ENCODE data around the gene OR4D10.
"Not testable (repeated sequence)": the region's sequence is repeated elsewhere in the genome, so short reads cannot be mapped to it uniquely, and the experiment has no call there.

The OR4D10 gene

GRCh38 chr11:59475176-59475575 lies 2.1 kb downstream of the OR4D10 start:
- H3K4me3 ChIP-seq (ENCODE audit: low read depth, low read length), result no peak overlapping the region
- no peak for TF ChIP-seq CTCF (IDR thresholded peaks at IDR 0.05; ENCODE audit: control insufficient read depth, extremely low read depth, insufficient read depth)
- no peak for DNase-seq (ENCODE audit: low read depth)

- DNase-seq (ENCODE audit: low read depth), result no peak
- no peak for TF ChIP-seq CTCF (IDR thresholded peaks at IDR 0.05; ENCODE audit: control insufficient read depth, extremely low read depth, insufficient read depth)
- no peak overlapping the region for H3K4me3 ChIP-seq (ENCODE audit: low read depth, low read length)
Observed at GRCh38 chr11:59479906-59480305, 6.8 kb downstream of the OR4D10 start.

- no peak overlapping the region for H3K4me3 ChIP-seq (ENCODE audit: low read depth, low read length)
- DNase-seq (ENCODE audit: low read depth), result no peak
- no peak for TF ChIP-seq CTCF (IDR thresholded peaks at IDR 0.05; ENCODE audit: control insufficient read depth, extremely low read depth, insufficient read depth)
Observed at GRCh38 chr11:59480359-59480758, 7.2 kb downstream of the OR4D10 start.

- no peak for TF ChIP-seq CTCF (IDR thresholded peaks at IDR 0.05; ENCODE audit: control insufficient read depth, extremely low read depth, insufficient read depth)
- no peak for DNase-seq (ENCODE audit: low read depth)
- no peak overlapping the region for H3K4me3 ChIP-seq (ENCODE audit: low read depth, low read length)
Observed at GRCh38 chr11:59501931-59502330, 28.8 kb downstream of the OR4D10 start.

GRCh38 chr11:59503276-59503675 lies 30.2 kb downstream of the OR4D10 start, which contains the start of gene OR4D11:
TSS of gene OR4D11 (plus strand) at chr11:59503576. CDS start at chr11:59503576, 0 bp downstream.
- no peak for DNase-seq (ENCODE audit: low read depth)
- no peak within 1 kb of the TSS for H3K4me3 ChIP-seq (ENCODE audit: low read depth, low read length)
- no peak for TF ChIP-seq CTCF (IDR thresholded peaks at IDR 0.05; ENCODE audit: control insufficient read depth, extremely low read depth, insufficient read depth)

GRCh38 chr11:59510941-59511589 lies 38.0 kb downstream of the OR4D10 start, which contains the start of gene OR4D9:
TSS of gene OR4D9 (plus strand) at chr11:59511539. CDS start at chr11:59514913, 3,374 bp downstream.
- no peak for TF ChIP-seq CTCF (IDR thresholded peaks at IDR 0.05; ENCODE audit: control insufficient read depth, extremely low read depth, insufficient read depth)
- H3K4me3 ChIP-seq (ENCODE audit: low read depth, low read length), result no peak within 1 kb of the TSS
- DNase-seq (ENCODE audit: low read depth), result no peak

GRCh38 chr11:59511675-59512074 lies 38.6 kb downstream of the OR4D10 start:
- DNase-seq (ENCODE audit: low read depth), result no peak
- no peak for TF ChIP-seq CTCF (IDR thresholded peaks at IDR 0.05; ENCODE audit: control insufficient read depth, extremely low read depth, insufficient read depth)
- no peak overlapping the region for H3K4me3 ChIP-seq (ENCODE audit: low read depth, low read length)

- H3K4me3 ChIP-seq (ENCODE audit: low read depth, low read length); DNase-seq (ENCODE audit: low read depth): not testable (repeated sequence)
Observed at GRCh38 chr11:59520139-59520538, 47.0 kb downstream of the OR4D10 start.

All from LNCaP clone FGC (cell line).